ENCODE results near the gene TBC1D5. TPM values are rescaled to one million over a fixed set of nuclear protein-coding genes. Genes with fewer than 3 reads are reported as not detected.
"Not testable (repeated sequence)": the region's sequence is repeated elsewhere in the genome, so short reads cannot be mapped to it uniquely, and the experiment has no call there.

TBC1D5 gene
- total RNA-seq, 2 donors from 2014 or later: 45.3 to 53.7 TPM

DNA sequence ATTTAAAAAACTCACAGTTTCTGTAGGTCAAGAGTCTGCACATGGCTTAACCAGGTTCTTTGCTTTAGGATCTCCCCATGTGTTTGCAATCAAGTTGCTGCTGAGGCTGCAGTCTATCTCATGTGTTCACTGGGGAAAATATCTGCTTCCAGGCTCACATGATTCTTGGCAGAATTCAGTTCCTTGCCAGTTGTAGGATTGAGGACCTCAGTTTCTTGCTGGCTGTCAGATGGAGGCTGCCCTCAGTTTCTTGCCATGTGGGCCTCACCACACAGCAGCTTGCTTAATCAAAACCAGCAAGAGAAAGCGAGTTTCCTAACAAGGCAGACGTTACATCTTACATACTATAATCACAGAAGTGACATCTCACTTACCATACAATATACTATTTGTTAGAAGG is 10.0 kb upstream of the TBC1D5 start:
- intact Hi-C loops (cut with DNase I): no loop called here
- no peak for DNase-seq (ENCODE audit: low spot score)

DNA sequence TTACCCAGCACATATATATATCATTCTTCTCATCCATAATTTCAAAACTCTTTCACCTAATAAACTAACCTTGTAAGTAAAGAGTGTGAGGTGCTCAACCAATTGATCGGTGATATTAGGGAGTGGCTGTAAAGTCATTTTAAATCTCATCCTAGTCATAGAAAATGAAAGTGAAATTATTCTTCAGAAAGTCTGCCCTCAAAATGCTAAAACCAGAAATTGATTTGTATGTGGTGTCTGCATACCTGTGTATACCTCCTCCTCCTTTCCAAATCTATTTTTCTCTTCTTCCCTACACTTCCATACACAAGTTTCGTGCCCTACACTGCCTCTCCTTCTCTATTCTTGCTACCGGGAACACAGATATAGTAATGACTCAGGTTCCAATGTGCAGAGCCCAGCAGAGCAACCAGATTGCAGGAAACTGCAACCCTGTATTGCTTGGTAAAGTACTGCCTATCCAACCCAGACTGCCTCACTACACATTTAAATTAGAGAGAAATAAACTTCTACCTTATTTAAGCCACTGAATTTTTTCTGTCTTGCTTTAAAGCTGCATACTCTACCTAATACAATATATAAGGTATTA is 7.4 kb upstream of the TBC1D5 start:
- intact Hi-C loops (cut with DNase I): no loop called here
- DNase-seq (ENCODE audit: low spot score): no peak

DNA sequence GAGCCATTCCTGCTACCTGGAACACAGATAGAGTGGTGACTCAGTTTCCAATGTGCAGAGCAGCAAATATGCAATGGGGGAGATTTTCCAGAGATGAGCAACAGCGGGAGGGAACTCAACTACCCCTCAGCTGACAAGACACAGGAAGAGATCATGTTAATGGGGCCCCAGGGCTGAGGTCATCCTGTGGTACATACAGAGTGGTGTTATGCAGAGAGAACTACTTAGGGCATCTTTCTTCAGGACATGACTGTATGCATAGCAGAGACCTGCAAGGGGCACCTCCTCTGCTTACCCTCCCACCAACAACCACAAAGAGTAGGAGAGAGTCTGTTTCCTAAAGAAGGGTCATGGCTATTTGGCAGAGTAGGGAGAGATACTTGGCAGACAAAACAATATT is 6.8 kb upstream of the TBC1D5 start:
- intact Hi-C loops (cut with DNase I): no loop called here
- DNase-seq (ENCODE audit: low spot score): no peak

DNA sequence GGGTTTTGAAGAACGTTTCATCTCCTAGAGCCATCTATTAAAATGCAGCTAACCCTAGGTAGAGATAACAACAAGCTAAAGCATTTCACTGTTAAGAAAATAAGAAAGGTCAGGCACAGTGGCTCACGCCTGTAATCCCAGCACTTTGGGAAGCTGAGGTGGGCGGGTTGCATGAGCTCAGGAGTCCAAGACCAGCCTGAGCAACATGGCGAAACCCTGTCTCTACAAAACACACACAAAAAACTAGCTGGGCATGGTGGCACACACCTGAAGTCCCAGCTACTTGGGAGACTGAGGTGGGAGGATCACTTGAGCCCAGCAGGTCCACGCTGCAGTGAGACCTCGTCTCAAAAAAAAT is 5.4 kb upstream of the TBC1D5 start:
- no peak for DNase-seq (ENCODE audit: low spot score)
- intact Hi-C loops (cut with DNase I): no loop called here

DNA sequence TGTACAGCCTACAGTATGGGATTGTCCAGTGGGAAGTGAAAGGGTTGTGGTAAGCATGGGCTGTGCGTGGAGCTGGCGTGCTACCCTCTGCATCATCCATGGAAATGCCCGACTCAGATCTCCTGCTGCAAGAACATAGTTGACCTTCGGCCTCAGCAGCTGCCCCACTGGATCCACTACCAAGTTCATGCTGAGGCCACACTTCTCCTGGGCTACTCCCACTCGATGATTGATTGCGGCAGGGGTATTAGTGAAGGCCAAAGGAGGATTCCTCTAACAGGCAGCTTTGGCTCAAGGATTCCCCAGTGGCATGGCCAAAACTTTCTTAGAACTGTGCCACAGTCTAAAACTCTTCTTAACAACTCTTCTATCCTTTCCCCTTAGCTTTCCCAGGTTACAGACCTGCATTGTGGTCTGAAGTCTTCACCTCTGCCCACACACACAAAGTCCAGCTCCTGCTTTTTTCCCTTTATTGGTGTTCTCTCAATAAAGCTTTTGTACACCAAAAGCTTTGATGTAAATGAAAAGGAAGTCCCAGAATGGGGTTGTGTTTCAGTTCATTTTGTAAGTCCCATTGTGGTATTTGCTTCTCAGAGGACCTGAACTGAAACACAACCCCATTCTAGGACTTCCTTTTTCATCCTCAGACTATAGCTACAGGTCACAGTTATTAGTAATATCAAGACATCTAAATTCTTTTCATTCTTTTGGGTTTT is 4.9 kb upstream of the TBC1D5 start:
- intact Hi-C loops (cut with DNase I): no loop called here
- no peak for DNase-seq (ENCODE audit: low spot score)

DNA sequence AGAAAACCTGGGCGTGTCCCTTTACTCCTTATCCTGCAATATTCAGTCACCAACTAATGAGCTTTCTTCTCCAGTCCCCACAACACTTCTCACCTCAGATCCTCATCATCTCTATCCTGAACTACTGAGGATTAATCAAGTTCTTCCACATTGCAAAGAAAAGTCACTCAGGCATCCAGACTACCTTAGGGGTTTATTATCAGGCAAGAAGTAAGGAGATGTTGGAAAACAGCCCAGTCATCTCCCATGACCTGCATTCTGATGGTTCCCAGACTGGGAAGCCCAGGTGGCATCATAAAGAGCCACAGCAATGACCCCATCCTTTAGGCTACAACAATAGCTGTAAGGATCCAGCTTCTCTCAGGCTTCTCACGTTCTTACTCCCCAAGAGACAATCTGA is 3.5 kb upstream of the TBC1D5 start:
- DNase-seq (ENCODE audit: low spot score): no peak
- intact Hi-C loops (cut with DNase I): no loop called here

DNA sequence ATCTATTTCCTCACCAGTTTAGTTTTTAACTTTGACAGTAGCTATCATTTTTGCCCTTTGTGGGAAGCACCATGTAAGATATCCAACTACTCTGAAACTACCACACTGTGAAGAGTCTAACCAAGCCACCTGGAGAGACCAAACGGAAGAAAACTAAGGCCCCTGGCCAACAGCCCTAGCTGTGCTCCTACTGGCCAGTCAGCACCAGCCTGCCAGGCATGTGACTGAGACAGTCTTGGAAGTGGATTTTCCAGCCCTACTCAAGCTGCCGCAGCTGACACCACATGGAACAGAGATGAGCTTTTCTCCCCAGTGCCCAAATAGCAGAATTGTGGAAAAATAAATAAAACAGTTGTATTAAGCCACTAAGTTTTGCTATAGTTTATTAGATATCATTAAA is 2.9 kb upstream of the TBC1D5 start:
- intact Hi-C loops (cut with DNase I): no loop called here
- no peak for DNase-seq (ENCODE audit: low spot score)

DNA sequence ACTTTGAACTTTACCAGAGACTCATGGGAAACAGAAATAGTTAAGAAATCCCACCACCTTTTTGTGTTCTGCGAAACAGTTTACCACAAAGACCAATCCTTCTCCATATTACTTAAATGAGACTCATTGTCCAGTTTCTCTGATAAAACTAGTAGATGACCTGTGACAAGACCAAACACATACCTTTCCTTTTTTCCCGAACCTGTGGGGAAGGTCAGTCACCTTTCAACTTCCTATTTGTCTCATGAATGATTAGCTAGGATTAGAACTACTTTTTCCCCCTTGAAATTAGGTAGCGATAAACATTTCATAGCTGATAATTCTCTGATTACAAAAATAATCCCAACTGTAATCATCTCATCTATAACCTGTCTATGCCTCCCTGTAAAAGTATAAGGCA is 2.3 kb upstream of the TBC1D5 start:
- intact Hi-C loops (cut with DNase I): no loop called here

DNA sequence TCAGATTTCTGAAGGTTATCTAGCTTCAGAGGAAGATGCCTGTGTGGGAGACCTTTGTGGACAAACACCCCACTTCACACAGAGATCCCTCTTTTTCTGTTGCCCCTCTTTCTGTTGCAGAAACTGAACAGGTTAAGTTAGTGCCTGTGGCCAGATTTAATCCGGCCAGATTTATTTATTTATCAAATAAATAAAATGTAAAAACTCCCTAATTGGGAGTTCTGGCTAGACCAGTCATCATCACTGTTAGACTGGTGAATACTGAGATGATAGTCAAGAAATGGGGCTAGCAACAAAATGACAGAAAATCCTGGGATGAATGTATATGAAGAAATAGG is 1.2 kb upstream of the TBC1D5 start:
- no peak for DNase-seq (ENCODE audit: low spot score)
- intact Hi-C loops (cut with DNase I): no loop called here

More for the DNA sequence above, 2.3 kb upstream of the TBC1D5 start:
- DNase-seq (ENCODE audit: low spot score): no peak

DNA sequence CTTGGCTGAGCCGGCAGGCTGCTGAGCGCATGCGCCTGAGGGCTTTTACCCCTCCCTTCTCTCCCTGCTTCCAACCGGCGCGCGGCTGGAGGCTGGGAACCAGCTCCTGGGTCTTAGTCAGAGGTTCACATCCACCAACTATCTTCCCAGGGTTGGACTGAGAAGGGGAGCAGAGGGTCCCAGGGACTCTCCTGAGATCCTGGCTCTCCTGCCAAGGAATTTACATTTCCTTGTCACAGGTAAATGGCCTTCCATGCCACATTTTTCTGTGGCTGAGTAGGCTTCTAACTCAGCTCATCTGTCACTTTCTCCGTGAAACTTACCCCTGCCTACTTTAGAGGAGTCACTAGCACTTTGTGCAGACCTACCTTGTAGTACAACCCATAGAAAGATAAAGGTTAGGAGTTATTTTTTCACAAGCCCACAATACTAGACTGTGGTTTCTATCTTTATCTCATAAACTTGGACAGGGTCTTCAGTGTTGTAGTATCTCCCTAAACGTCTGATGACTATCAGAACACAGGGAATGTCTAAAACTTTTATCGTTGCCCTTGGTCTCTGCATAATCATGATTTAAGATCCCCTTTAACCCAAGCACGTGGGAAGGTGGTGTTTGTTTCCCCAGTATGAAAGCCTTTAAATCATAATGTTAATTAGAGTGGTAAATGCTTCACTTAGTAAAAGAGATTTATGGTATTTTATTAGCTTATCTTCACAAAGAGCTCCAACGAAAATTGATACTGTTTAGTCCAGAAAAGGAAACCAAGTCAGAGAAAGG is 638 bp upstream of the TBC1D5 start:
- intact Hi-C loops (cut with DNase I): no loop called here
- DNase-seq (ENCODE audit: low spot score): no peak

DNA sequence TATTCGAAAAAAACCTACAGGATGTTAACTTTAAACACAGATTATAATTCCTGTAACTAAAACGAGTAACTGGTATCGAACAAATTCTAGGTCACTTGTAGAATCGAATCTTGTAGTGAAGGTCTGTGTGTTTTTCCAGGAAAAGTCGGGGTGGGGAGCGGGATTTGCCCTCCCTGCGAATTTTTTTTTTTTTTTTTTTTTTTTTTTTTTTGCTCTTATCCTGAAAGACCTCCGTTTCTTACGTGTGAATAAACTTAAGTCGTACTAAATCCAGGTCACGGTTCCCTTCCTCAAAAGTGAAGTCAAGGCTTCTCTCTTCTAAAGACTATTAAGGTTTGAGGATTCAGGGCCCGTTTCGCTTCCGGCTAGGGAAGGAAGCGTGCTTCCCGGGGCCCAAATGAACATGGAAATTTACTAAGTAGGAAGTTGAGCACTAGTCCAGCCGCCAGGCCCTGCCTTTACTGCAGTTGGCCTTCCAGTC is 770 bp downstream of the TBC1D5 start:
- intact Hi-C loops (cut with DNase I): no loop called here
- DNase-seq (ENCODE audit: low spot score): no peak

DNA sequence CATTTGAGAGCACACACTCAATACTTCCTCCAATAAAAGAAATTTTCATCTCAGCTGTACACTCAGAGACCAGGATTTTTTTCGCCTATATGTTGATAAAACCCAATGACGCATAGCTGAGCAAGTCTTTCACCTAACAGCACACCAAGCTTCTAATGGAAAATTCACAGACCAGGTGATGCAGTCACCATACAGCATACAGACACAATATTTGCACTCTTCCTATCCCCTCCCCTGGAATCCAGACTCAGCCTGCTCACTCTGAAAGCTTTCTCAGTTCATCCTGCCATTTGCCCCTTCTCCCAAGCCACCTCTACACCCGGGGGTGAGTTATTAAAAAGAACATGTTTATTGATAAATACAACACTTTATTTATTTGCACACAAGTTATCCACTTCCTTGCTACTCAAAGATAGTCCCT is 1.7 kb downstream of the TBC1D5 start:
- intact Hi-C loops (cut with DNase I): no loop called here
- DNase-seq (ENCODE audit: low spot score): no peak

DNA sequence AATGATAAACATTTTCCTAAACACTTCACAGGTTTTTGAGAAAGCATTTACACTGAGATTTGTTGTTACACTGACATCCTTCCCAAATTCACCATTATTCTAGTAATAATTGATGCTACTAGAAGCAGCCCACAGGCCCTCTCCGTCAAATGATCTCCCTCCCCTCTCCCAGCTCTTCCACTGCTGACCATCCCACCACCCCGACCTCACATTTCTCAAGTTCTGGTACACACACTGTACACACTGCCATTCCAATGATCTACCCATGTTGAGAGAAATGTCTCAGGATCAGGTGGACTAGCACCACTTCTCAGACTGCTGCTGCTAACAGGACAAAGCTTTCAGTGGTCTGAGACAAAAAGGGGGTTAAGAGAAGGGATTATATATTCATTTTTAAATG is 3.5 kb downstream of the TBC1D5 start:
- DNase-seq (ENCODE audit: low spot score): no peak
- intact Hi-C loops (cut with DNase I): no loop called here

DNA sequence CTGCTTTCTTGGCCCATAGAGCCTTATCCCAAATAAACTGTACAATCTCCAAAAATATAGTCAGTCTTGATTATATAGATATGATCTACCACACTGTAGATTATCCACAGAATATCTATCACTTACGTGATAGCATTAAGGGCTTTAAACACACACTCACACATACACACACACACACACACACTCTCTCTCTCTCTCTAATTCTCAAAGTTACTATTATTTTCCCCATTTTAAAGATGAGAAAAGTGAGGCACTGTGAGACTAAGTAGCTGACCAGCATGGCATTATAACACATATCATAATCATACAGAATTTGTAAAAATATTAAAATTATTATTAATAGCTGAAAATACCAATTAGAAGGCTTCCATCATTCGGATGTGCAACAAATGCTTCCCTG is 4.2 kb downstream of the TBC1D5 start:
- intact Hi-C loops (cut with DNase I): no loop called here
- DNase-seq (ENCODE audit: low spot score): no peak

DNA sequence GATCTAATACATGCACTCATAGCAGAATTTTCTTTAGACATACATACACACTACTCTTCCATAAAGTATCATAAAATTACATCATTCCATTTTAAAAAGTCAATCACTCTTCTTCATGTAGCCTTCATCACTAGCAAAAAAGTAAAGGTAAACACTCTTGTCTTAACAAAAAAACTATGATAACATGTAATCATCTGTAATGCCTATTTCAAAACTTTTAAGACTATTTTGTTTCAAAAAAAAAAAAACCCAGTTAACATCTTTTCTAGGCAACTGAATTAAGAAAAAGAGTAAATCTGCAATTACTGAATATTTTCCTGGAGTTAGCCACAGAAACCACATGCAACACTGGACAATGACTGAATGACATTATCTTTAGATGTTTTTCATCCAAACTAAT is 4.8 kb downstream of the TBC1D5 start:
- intact Hi-C loops (cut with DNase I): no loop called here
- DNase-seq (ENCODE audit: low spot score): no peak

DNA sequence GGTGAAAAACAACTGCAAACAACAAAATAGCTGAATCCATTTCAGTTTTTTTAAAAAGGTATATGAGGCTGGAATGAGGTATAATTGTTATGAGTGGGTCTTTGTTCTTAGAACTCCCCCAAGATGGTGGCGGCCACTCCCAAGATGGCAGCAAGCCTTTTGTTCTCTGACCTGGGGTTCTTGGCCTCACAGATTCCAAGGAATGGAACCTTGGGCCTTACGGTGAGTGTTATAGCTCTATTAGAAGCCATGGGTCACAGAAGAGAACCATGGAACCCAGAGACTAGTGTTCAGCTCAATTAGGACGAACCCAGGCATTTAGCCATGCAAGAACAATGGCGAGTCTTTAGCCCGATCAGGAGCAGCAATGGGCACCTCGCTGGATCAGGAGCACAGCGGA is 7.1 kb downstream of the TBC1D5 start:
- DNase-seq (ENCODE audit: low spot score); intact Hi-C loops (cut with DNase I): not testable (repeated sequence)

DNA sequence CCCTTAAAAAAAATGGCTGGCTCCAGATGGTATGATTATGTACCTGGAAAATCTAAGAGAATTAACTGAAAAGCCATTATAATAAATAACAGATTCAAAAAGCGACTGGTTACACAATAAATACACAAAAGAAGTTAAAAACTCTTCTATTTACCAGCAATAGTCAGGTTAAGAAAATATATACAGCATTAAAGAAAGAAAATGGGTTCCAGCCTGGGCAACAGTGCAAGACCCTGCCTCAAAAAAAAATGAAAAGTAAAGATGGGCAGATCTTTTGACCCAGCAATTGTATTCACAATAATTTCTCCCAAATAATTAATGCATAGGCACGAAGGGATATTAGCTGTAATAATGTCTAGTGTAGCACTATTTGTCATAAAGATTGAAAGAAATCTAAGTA is 8.7 kb downstream of the TBC1D5 start:
- DNase-seq (ENCODE audit: low spot score): no peak
- intact Hi-C loops (cut with DNase I): no loop called here

DNA sequence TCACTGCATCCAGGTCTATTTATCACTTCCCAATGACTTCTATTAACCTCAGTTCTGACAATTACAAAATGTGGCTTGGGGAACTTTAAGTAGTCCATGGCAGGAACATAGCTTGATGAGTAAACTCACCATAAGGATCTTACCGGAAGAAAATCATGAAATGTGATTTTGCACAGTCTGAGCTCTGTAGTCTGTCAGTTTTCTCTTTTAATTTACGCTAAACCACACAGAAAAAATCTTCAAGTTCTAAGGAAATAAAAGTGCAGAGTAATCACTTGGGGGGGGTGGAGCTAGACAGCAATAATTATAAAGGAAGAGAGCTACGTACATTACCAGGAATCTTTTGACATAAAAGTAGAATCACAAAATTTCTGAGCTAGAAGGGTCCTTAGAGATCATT is 9.2 kb downstream of the TBC1D5 start:
- intact Hi-C loops (cut with DNase I): no loop called here
- DNase-seq (ENCODE audit: low spot score): no peak

DNA sequence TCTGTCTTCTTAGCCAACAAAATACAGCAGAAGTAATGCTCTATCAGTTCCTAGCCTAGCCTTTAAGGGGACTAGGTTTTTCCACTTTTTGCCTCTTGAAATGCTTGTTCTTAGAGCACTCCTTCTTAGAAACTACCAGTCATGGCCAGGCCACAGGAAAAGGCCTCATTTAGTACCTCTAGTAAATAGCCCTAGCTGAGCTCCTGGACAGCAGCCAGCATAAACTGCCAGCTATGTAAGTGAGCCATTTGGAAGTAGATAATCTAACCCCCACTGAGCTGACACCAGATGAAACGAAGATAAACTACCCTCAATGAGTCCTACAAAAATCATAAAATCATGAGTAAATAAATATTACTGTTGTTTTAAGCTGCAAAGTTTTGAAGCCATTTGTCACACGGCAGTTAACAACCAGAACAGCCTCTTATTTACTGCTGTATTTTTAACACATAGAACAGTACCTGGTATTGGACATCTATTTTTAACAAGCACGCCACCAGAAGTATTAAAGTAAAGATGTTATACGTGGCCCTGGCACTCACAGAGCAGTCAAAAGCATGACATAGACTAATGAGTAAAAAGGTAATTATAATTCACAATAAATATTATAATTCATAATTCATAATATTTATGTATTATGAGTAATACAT is 12.0 kb downstream of the TBC1D5 start:
- intact Hi-C loops (cut with DNase I): no loop called here
- no peak for DNase-seq (ENCODE audit: low spot score)

DNA sequence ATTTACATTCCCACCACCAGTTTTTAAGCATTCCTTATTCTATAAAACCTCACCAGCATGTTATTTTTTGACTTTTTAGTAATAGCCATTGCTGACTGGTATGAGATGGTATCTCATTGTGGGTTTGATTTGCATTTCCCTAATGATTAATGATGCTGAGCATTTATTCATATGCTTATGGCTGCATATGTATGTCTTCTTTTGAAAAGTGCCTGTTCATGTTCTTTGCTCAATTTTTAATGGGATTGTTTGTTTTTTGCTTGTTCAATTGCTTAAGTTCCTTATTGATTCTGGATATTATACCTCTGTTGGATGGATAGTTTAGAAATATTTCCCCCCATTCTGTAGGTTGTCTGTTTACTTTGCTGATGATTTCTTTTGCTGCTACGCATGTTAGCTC is 16.1 kb downstream of the TBC1D5 start:
- DNase-seq (ENCODE audit: low spot score): no peak
- intact Hi-C loops (cut with DNase I): no loop called here
